Activated CD4-positive, CD25-positive, alpha-beta regulatory T cell treated with anti-CD3 and anti-CD28 coated beads, Interleukin-2, amount 50 U/mL, for 24 hours (primary cell): ENCODE results near the gene ASS1.

Experiments
- ATAC-seq, 2 donors: fragments of 150-1000 bp; cut with Tn5 transposase; one replicate each; pipeline ENCODE4 v1.10.0; 2021; ENCODE audit warnings: mild to moderate bottlenecking in 1 of 2, moderate library complexity in 1 of 2

ASS1 gene

DNA sequence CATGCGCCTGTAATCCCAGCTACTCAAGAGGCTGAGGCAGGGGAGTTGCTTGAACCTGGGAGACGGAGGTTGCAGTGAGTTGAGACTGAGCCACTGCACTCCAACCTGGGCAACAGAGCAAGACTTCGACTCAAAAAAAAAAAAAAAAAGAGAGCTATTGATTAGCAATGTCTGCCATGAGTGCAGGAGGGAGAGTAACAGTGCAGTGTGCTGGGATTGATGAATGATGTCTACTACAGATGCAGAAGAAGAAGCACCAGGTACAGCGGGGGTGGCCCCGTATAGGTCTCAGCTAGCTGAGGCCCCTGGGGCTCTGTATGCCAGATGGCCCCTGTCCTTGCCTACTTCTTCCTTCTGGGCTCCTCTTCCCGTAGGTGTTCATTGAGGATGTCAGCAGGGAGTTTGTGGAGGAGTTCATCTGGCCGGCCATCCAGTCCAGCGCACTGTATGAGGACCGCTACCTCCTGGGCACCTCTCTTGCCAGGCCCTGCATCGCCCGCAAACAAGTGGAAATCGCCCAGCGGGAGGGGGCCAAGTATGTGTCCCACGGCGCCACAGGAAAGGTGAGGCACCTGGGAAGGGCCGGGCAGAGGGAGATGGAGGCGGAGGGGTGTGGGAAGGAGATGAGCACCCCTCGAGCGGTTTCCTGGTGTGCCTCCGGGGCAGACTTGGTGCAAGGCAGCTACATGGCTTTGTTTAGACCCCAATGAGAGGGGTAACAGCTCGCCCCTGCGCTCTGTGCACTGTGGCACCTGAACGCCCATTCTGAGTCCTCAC lies 13.5 kb downstream of the ASS1 start:
- no peak for ATAC-seq

- no peak for ATAC-seq
Observed at GRCh38 chr9:130458804-130459067, 14.0 kb downstream of the ASS1 start.

- no peak for ATAC-seq
Observed at GRCh38 chr9:130459151-130459550, 14.4 kb downstream of the ASS1 start.

- no peak for ATAC-seq
Observed at GRCh38 chr9:130459941-130460669, 15.3 kb downstream of the ASS1 start.

- ATAC-seq = peak in 1 of 2 donors; percentile 38
Observed at GRCh38 chr9:130461218-130461630, 16.5 kb downstream of the ASS1 start.

DNA sequence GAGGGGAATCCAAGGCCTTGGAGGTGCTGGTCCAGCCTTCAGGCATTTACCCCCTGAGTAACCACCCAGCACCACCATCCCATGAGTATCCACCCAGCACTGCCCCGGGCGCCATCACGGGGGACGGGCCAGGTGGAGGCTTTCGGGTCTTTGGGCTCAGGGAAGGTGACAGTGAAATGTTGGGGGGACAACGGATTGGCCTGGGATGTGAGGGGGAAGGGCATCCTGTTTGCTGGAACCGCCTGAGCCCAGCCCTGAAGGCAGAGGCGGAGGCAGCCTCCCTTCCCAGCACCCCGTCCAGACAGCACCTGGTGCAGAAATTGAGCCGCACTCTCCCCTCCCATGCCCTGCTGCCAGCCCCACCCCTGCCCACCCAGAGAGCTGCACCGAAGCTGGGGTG lies 17.0 kb downstream of the ASS1 start:
- no peak for ATAC-seq

GRCh38 chr9:130462685-130463540 lies 18.2 kb downstream of the ASS1 start:
- ATAC-seq = no peak

DNA sequence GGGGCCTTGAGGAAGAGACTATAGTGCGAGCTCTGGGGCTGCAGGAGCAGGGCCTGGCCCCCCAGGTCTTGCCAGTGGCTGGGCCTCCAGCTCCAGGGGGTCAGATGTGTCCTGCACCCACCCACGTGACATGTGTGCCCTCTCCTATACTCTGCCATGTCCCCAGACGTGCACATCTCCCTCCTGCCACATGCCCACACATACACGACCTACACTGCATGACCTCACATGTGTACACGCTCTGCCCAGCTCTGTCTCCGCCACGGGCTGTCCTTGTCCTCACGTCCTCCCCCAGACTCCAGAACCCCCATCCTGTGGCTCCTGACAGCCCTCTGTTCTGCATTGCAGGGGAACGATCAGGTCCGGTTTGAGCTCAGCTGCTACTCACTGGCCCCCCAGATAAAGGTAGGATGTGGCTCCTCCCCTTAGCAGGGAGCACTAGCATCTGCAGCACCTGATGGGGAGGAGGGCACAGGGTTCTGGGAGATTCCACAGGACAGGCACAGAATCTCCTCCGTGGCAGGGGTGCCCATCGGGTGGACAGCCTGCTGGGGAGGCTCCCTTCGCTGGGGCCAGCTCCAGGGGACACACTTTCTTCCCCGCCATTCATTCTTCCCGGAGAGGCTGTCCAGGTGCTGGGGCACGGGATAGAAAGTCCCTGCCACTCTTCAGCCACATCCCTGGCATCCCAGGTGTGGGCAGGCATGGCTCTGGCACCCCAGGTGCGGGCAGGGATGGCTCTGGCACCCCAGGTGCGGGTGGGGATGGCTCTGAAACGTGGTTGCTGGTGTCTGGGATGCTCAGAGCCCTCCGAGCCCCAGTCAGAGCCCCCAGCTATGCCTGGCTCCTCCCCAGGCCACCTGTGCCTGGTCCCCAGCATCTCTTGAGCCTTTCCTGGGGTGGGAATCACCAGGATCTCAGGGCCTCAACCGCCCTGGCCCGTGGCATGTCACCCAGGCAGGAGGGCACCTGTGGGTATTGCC lies 19.3 kb downstream of the ASS1 start:
- no peak for ATAC-seq

DNA sequence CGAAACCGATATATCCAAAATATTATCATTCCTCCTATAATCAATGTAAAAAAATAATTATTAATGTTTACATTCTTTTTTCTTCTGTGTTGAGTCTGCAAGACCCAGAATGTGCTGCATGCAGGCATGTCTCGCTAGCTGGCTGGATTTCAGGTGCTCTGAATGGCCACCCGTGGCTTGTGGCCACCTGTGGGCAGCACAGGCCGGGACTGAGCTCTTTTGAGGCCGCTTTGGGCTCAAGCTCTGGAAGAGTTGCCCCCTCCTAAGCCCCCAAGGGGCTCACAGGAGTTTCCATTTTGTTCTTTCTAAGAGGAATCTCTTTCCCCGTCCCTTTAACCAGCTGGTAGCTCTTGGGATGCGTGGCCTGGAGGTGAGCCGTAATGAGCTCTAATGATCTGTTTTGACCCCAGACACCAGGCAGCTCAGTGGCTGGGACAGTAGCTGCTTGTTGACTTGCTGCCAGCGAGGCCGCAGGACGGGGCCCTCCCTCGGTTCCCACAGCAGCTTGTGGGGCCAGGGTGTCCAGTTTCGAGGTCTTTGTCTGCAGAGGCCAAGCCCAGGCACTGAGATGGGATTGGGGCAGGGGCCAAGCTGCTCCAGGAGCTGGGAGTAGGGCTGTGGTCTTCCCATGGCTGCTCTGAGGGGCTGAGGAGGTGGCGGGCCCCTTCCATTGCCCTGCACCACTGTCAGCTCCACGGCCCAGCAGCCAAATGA lies 20.8 kb downstream of the ASS1 start:
- no peak for ATAC-seq

DNA sequence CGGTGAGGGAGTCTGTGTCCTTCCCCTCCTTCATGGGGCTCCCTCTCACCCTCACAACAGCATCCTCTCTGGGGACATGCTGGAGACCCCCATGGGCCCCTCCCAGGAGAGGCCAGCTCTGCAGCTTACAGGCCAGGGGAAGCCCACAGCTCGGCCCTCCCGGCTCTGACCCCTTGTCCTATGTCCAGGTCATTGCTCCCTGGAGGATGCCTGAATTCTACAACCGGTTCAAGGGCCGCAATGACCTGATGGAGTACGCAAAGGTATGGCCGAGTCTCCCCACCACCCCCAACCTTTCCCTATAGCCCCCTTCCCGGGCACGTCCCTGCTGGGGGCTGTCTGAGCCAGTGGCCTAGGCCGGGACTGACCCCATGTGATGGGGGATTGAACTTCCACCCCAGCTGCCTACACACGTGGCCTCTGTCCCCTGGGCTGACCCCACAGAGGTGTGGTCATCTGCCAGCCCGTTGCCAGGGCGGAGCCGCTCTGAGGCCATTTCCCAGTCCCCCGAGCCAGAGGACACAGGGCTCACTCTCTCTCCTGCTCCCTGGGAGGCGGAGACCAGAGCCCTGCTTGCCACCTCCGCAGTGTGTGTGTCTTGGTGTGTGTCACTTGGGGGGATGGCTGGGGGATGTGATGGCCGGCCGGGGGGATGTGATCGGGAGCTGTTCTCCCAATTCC lies 21.9 kb downstream of the ASS1 start:
- no peak for ATAC-seq

DNA sequence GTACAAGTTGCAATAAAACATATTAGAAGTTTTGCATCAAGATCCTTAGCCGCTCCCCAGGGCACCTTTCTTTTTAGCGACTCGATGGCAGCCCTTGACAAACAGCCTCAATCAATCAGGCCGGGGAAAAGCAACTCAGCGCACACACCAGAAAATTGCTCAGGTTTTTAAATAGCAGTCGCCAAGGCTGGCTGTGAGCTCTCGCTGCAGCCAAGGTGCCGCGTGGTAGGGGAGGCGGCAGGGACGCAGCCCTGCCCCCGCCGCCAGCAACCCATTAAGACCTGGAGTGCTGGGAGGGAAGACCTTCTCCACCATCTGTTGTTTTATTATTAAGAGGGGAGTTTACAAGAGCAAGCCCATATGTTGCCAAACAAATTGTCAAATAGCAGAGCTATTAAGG lies 22.6 kb downstream of the ASS1 start:
- no peak for ATAC-seq

GRCh38 chr9:130468566-130468965 lies 23.8 kb downstream of the ASS1 start:
- no peak for ATAC-seq

DNA sequence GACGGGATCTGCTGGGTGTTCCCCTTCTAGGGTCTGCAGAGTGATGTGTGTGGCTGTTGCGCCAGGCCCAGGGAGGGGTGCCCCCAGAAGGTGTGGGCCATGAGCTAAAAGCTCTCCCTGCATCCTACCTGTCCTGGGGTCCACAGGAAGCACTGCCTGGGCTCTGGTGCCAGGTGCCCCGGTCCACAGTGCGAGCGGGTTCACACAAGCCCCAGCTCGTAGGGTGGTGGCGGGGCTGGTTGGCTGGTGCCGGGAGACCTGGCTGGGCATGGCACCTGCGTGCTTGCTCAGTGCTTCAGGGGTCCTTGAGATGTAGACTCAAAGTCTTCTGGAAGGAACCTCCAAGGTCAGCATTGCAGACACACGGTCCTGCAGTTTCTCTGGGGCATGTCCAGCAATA lies 25.5 kb downstream of the ASS1 start:
- no peak for ATAC-seq

- no peak for ATAC-seq
Observed at GRCh38 chr9:130470950-130471349, 26.2 kb downstream of the ASS1 start.

DNA sequence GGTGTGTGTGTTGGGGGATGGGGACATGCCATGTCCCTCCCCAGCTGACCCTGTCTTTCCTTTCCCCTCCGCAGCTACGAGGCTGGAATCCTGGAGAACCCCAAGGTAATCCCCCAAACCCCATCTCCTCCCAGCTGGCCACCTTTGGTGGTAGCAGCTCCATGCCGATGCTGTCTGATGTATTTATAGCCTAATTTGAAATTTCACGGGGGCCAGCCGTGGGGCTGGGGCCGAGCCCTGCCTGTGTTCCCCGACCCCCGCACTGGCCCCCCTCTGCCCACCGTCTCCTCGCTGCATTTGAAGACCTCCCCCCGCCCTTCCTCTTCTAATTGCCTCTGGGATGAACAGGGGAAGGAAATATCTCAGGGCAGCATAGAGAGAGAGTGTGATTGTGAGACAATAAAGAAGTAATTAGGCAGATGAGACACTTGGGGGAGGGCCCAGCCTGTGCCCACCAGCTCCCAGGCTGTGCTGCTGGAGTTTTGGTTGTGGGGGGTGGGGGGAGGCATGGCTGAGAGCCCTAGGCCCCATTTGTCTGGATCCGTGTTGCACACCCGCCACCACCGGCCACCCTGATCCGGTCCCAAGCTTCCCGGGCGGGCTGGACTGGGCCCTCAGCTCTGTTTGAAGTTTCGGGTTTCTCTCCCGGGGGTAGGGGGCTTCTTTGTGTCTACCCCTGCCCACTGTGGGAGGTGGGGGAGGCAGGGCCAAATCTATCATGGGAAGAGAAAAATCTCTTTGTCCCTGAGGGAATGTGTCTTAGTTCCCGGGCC lies 26.8 kb downstream of the ASS1 start:
- ATAC-seq = no peak

DNA sequence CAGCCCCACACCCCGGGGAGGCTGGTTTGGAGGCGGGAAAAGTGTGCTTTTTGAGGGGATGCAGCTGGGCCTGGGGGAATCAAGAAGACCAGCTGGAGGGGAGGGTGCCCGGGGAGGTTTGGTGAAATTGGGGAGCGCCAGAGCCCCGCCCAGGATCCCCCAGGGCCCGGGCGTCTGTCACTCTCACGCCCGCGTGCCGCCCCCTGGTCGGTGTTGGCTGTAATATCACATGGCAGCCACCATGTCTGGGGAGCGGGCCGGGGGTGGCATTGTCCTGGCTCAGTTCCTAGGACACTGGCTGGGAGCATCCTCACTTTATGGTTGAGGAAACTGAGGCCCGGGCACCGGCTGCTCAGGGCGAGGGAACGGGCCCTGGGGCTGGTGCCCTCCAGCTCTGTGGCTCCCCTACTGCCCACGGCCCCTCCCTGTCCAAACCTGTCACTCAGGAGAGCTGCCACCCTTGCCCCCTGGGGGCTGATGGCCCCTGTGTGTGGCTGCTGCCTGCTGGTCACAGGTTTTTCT lies 27.5 kb downstream of the ASS1 start:
- no peak for ATAC-seq

GRCh38 chr9:130473009-130473408 lies 28.2 kb downstream of the ASS1 start:
- no peak for ATAC-seq

GRCh38 chr9:130473566-130473965 lies 28.8 kb downstream of the ASS1 start:
- ATAC-seq = no peak

GRCh38 chr9:130474106-130474505 lies 29.3 kb downstream of the ASS1 start:
- ATAC-seq = no peak

- no peak for ATAC-seq
Observed at GRCh38 chr9:130476151-130476730, 31.5 kb downstream of the ASS1 start.
